H1 (cell line): ENCODE results near the gene ZBTB25. TPM values are rescaled to one million over a fixed set of nuclear protein-coding genes. Genes with fewer than 3 reads are reported as not detected.

Experiments used
- CTCF ChIA-PET: fragments of 300-600 bp; sonication (Branson Sonifier 250); formaldehyde crosslinking; loops from one replicate; lab custom pipeline; 2021; ENCODE audit not compliant: partially characterized antibody; lab: Charles Lee
- POLR2A ChIA-PET: fragments of 300-600 bp; sonication (Branson Sonifier 250); formaldehyde crosslinking; loops from one replicate; lab custom pipeline; 2021; ENCODE audit warnings: inconsistent platforms; ENCODE audit not compliant: partially characterized antibody; lab: Charles Lee
- DNase-seq, 2 experiments: peaks; one replicate each; pipeline versions ENCODE4 v3.0.0 to v3.0.0-alpha.2; 2010 to 2022; ENCODE audit warnings: low spot score in 2 of 2, low read depth in 1 of 2, mixed read lengths in 1 of 2
- FAIRE-seq: peaks from 2 replicates; lab custom pipeline; 2011; peaks lifted over from hg19 to GRCh38; lab: Jason Lieb, UNC
- H2AFZ ChIP-seq: 2 replicates; pipeline ENCODE4 v1.8.1; 2012; ENCODE audit warnings: low read length, inconsistent platforms
- H2AK5ac ChIP-seq: 2 replicates; pipeline ENCODE4 v1.6.1; 2013; ENCODE audit warnings: low read depth, low read length
- H2BK120ac ChIP-seq: replicated peaks from 2 replicates; pipeline ENCODE3; 2013; ENCODE audit warnings: low read depth, low read length, inconsistent platforms
- H2BK12ac ChIP-seq: 2 replicates; pipeline ENCODE4 v1.6.1; 2013; ENCODE audit warnings: low read depth, low read length
- H2BK15ac ChIP-seq: 2 replicates; pipeline ENCODE4 v1.6.1; 2013; ENCODE audit warnings: low read length
- H2BK20ac ChIP-seq: 2 replicates; pipeline ENCODE4 v1.6.1; 2013; ENCODE audit warnings: low read length
- H2BK5ac ChIP-seq: 2 replicates; pipeline ENCODE4 v1.6.1; 2013; ENCODE audit warnings: low read depth, low read length
- H3K14ac ChIP-seq: 2 replicates; pipeline ENCODE4 v1.6.1; 2013; ENCODE audit warnings: inconsistent platforms; ENCODE audit not compliant: insufficient read length
- H3K18ac ChIP-seq: 2 replicates; pipeline ENCODE4 v1.6.1; 2013; ENCODE audit warnings: low read length; ENCODE audit errors: extremely low read depth
- H3K23ac ChIP-seq: 2 replicates; pipeline ENCODE4 v1.6.1; 2013; ENCODE audit warnings: inconsistent platforms; ENCODE audit not compliant: insufficient read length
- H3K23me2 ChIP-seq: 2 replicates; pipeline ENCODE4 v1.6.1; 2013; ENCODE audit warnings: low read depth, low read length
- H3K27ac ChIP-seq: 2 replicates; pipeline ENCODE4 v1.6.1; 2011; ENCODE audit warnings: low read depth, low read length, inconsistent platforms
- H3K27me3 ChIP-seq, 4 experiments: replicated peaks in 1 of 4; 1 replicate in 1 of 4; 2 replicates in 3 of 4; pipeline versions ENCODE4 v1.6.1 to v1.8.1; 2011 to 2013; ENCODE audit warnings: low read length in 3 of 4, mild to moderate bottlenecking in 3 of 4, inconsistent platforms in 2 of 4, mixed read lengths in 2 of 4, moderate library complexity in 1 of 4; ENCODE audit not compliant: control insufficient read depth in 3 of 4, insufficient read depth in 3 of 4; ENCODE audit errors: extremely low read depth in 1 of 4
- H3K36me3 ChIP-seq, 4 experiments: 2 replicates each; pipeline versions ENCODE4 v1.6.1 to v1.8.1; 2011 to 2013; ENCODE audit warnings: mild to moderate bottlenecking in 4 of 4, low read length in 3 of 4, moderate library complexity in 2 of 4, control low read depth in 1 of 4, inconsistent platforms in 1 of 4; ENCODE audit not compliant: insufficient read depth in 4 of 4, control insufficient read depth in 2 of 4
- H3K4ac ChIP-seq: replicated peaks from 2 replicates; pipeline ENCODE3; 2013; ENCODE audit warnings: low read length, low read depth, mixed read lengths, inconsistent platforms; ENCODE audit not compliant: insufficient read length
- H3K4me1 ChIP-seq, 4 experiments: replicated peaks in 1 of 4; 1 replicate in 1 of 4; 2 replicates in 3 of 4; pipeline versions ENCODE4 v1.6.1 to v1.8.1; 2011 to 2013; ENCODE audit warnings: low read length in 3 of 4, inconsistent platforms in 2 of 4, mixed read lengths in 1 of 4; ENCODE audit not compliant: insufficient read depth in 4 of 4, control insufficient read depth in 3 of 4
- H3K4me2 ChIP-seq, 2 experiments: 2 replicates each; pipeline versions ENCODE4 v1.6.1 to v1.8.1; 2011 to 2013; ENCODE audit warnings: low read depth in 2 of 2, low read length in 2 of 2, control low read depth in 1 of 2, inconsistent platforms in 1 of 2, mild to moderate bottlenecking in 1 of 2; ENCODE audit not compliant: insufficient read depth in 1 of 2
- H3K4me3 ChIP-seq, 4 experiments: fragments of 200-600, 300-600 bp in 1 of 4; sonication (generic), shearing (Covaris generic), sonication (Bioruptor Twin) in 1 of 4; 2 replicates each; pipeline versions ENCODE4 v1.5.1 to v1.8.1; 2011 to 2016; ENCODE audit warnings: low read length in 4 of 4, low read depth in 3 of 4, control low read depth in 2 of 4, inconsistent platforms in 2 of 4, mild to moderate bottlenecking in 2 of 4, mixed read lengths in 1 of 4, moderate library complexity in 1 of 4; ENCODE audit not compliant: insufficient read depth in 2 of 4; ENCODE audit errors: extremely low read depth in 1 of 4
- H3K56ac ChIP-seq: replicated peaks from 2 replicates; pipeline ENCODE3; 2013; ENCODE audit warnings: low read depth, mild to moderate bottlenecking, mixed read lengths, low read length, inconsistent platforms; ENCODE audit not compliant: insufficient read length
- H3K79me1 ChIP-seq: 2 replicates; pipeline ENCODE4 v1.6.1; 2013; ENCODE audit warnings: low read depth, low read length, control low read depth
- H3K79me2 ChIP-seq, 2 experiments: 2 replicates each; pipeline versions ENCODE4 v1.6.1 to v1.8.1; 2012 to 2013; ENCODE audit warnings: low read length in 2 of 2, mild to moderate bottlenecking in 2 of 2, inconsistent platforms in 1 of 2; ENCODE audit not compliant: insufficient read depth in 2 of 2, control insufficient read depth in 1 of 2
- H3K9ac ChIP-seq, 4 experiments: replicated peaks in 1 of 4; 1 replicate in 1 of 4; 2 replicates in 3 of 4; pipeline versions ENCODE4 v1.6.1 to v1.8.1; 2011 to 2013; ENCODE audit warnings: low read depth in 3 of 4, low read length in 3 of 4, control low read depth in 2 of 4, mild to moderate bottlenecking in 2 of 4, moderate library complexity in 2 of 4, inconsistent platforms in 1 of 4; ENCODE audit errors: extremely low read depth in 1 of 4
- H3K9me3 ChIP-seq, 2 experiments: 2 replicates each; pipeline versions ENCODE4 v1.6.1 to v1.8.1; 2012 to 2013; ENCODE audit warnings: mild to moderate bottlenecking in 2 of 2, moderate library complexity in 2 of 2, control low read depth in 1 of 2, inconsistent platforms in 1 of 2, low read depth in 1 of 2, low read length in 1 of 2, mixed read lengths in 1 of 2; ENCODE audit not compliant: insufficient read depth in 2 of 2
- H4K20me1 ChIP-seq, 2 experiments: replicated peaks in 1 of 2; 2 replicates each; pipeline versions ENCODE3 to v1.8.1; 2011 to 2013; ENCODE audit warnings: inconsistent platforms in 2 of 2, low read length in 2 of 2, mild to moderate bottlenecking in 1 of 2; ENCODE audit not compliant: insufficient read depth in 2 of 2, control insufficient read depth in 1 of 2
- H4K5ac ChIP-seq: 2 replicates; pipeline ENCODE4 v1.6.1; 2013; ENCODE audit warnings: low read length, low read depth, mixed read lengths, inconsistent platforms; ENCODE audit not compliant: insufficient read length
- H4K8ac ChIP-seq: 2 replicates; pipeline ENCODE4 v1.8.0; 2013; ENCODE audit warnings: mild to moderate bottlenecking, moderate library complexity, low read length, inconsistent platforms; ENCODE audit not compliant: insufficient read depth; ENCODE audit errors: extremely low read depth
- H4K91ac ChIP-seq: replicated peaks from 2 replicates; pipeline ENCODE3; 2013; ENCODE audit warnings: low read length, mixed read lengths, inconsistent platforms; ENCODE audit not compliant: insufficient read length
- KDM1A ChIP-seq: fragments of 200-600, 300-600 bp; sonication (generic); IDR thresholded peaks from 2 replicates; pipeline ENCODE4 v1.7.1; 2016; ENCODE audit warnings: mild to moderate bottlenecking, low read length, borderline replicate concordance
- POU5F1 ChIP-seq: IDR thresholded peaks from 2 replicates; pipeline ENCODE4 v1.6.1; 2011; ENCODE audit warnings: low read depth, mild to moderate bottlenecking, low read length, moderate library complexity
- WGBS, 2 experiments: shearing (Covaris generic) in 1 of 2; methylation state at CpG; one replicate each; pipeline versions ENCODE4 v1.1.6 to v1.1.7; 2013 to 2015; ENCODE audit warnings: low lambda C conversion rate in 2 of 2, mixed read lengths in 2 of 2, inconsistent platforms in 1 of 2, low coverage in 1 of 2, missing lambda C conversion rate in 1 of 2; ENCODE audit not compliant: insufficient replicate concordance in 2 of 2, insufficient coverage in 1 of 2, insufficient read length in 1 of 2; ENCODE audit errors: extremely low coverage in 1 of 2, missing lambda C conversion rate in 1 of 2; 5-methylcytosine and 5-hydroxymethylcytosine counted together
- polyA plus RNA-seq, 7 experiments: library from polyadenylated mRNA; depleted of rRNA in 3 of 7; stranded (reverse) in 5 of 7; unstranded in 2 of 7; fragments of >200 nt in 5 of 7; fragments of 200-250 nt in 2 of 7; gene quantifications; 1 replicate in 5 of 7; 2 replicates in 1 of 7; 4 replicates in 1 of 7; pipeline versions ENCODE4 v1.2.1 to v1.2.3, GENCODE V29; 2011 to 2013; ENCODE audit warnings: missing spikeins in 2 of 7, mixed read lengths in 2 of 7
- total RNA-seq: library from RNA; stranded (reverse); fragmentation: NEBNext Ultra II Directional; extraction: Animal tissue kit (Norgen Biotek cat#: 25700); gene quantifications from 2 replicates; pipeline ENCODE4 v1.2.1, GENCODE V29; 2021

The ZBTB25 gene
- total and polyA plus RNA-seq, 2 of the 8 experiments (the other 6 are each of a cell fraction or from before 2014, with no cell fraction given): 5.4 to 11.4 TPM

GRCh38 chr14:64410084-64410774 lies 93.4 kb downstream of the ZBTB25 start:
- no peak for FAIRE-seq
- H3K27ac ChIP-seq: no peak overlapping the region
- H3K27me3 ChIP-seq: no peaks in the 10 kb centered on the region
- no peak overlapping the region; the same call in 1 of the 2 replicates for H3K18ac ChIP-seq
- no peak for DNase-seq
- no peak overlapping the region for H3K9ac ChIP-seq
- peak; percentile 94; the same call in 1 of the 2 replicates for TF ChIP-seq KDM1A
- no peak for TF ChIP-seq POU5F1
- no peak overlapping the region for H4K8ac ChIP-seq
- H2BK12ac ChIP-seq: no peak overlapping the region
- H4K91ac ChIP-seq: no peak overlapping the region
- ChIA-PET POLR2A (interaction anchor here (0.6 to 1.8 kb wide), 4 partner anchors 8 to 75 kb away, joined by 3 to 6 read pairs (median 4); no protein-coding TSS in a partner anchor), CTCF (interaction anchor here (0.6 to 1.5 kb wide), 5 partner anchors 14 to 62 kb away, joined by 3 to 5 read pairs (median 3); no protein-coding TSS in a partner anchor)
- H3K79me2 ChIP-seq: peaks cover 0 to 43% of the 10 kb centered on the region in 2 experiments; a peak in 3 of 4 replicates
- no peak overlapping the region for H3K4me3 ChIP-seq
- no peaks in the 10 kb centered on the region for H3K23me2 ChIP-seq
- H2AK5ac ChIP-seq: no peak overlapping the region
- WGBS, 2 experiments: 85% methylated on average over 5 of the region's 5 CpGs; no CpG with 5 or more reads in 1 of the 2 experiments
- no peak overlapping the region for H3K4ac ChIP-seq
- H3K9me3 ChIP-seq: no peaks in the 10 kb centered on the region
- no peak overlapping the region for H3K23ac ChIP-seq
- no peak overlapping the region for H4K5ac ChIP-seq
- peaks cover 4 to 48% (median 23%) of the 10 kb centered on the region in 4 experiments; a peak in 6 of 8 replicates for H3K36me3 ChIP-seq
- peaks cover 0 to 3% (median 0%) of the 10 kb centered on the region in 4 experiments; a peak in 2 of 7 replicates for H3K4me1 ChIP-seq
- H3K79me1 ChIP-seq: peaks cover 4% of the 10 kb centered on the region; the same call in 1 of the 2 replicates
- no peak overlapping the region for H2BK5ac ChIP-seq
- H2AFZ ChIP-seq: no peak overlapping the region
- no peak overlapping the region for H3K56ac ChIP-seq
- no peak overlapping the region for H2BK15ac ChIP-seq
- H3K14ac ChIP-seq: no peak overlapping the region
- peaks cover 0 to 3% of the 10 kb centered on the region in 2 experiments for H4K20me1 ChIP-seq
- H3K4me2 ChIP-seq: no peak overlapping the region
- H2BK120ac ChIP-seq: no peak overlapping the region
- H2BK20ac ChIP-seq: no peak overlapping the region
